Transverse colon (tissue), 4 donors: ENCODE data around the gene ZBP1. TPM values are rescaled to one million over a fixed set of nuclear protein-coding genes. Genes with fewer than 3 reads are reported as not detected.

Source experiments
- DNase-seq: peaks from one replicate; pipeline ENCODE4 v3.0.0-alpha.2; 2019
- H3K27ac ChIP-seq, 4 donors: fragments of 200-600 bp; sonication (generic); 2 replicates each; pipeline ENCODE4 v1.5.1; 2016 to 2018; ENCODE audit warnings: inconsistent platforms in 4 of 4
- H3K27me3 ChIP-seq: fragments of 200-600 bp; sonication (generic); 2 replicates; pipeline ENCODE4 v1.5.1; 2017; ENCODE audit warnings: inconsistent platforms
- H3K36me3 ChIP-seq, 4 donors: fragments of 200-600 bp; sonication (generic); 2 replicates each; pipeline ENCODE4 v1.5.1; 2017 to 2019; ENCODE audit warnings: inconsistent platforms in 4 of 4
- H3K4me1 ChIP-seq, 4 donors: fragments of 200-600 bp; sonication (generic); 2 replicates each; pipeline ENCODE4 v1.5.1; 2017 to 2020; ENCODE audit warnings: inconsistent platforms in 4 of 4
- H3K4me3 ChIP-seq, 4 donors: fragments of 200-600 bp; sonication (generic); 1 replicate in 1 of 4; 2 replicates in 3 of 4; pipeline versions ENCODE4 v1.5.1 to v1.6.1; 2017 to 2019; ENCODE audit warnings: inconsistent platforms in 4 of 4
- H3K9me3 ChIP-seq, 2 donors: fragments of 200-600 bp; sonication (generic); 2 replicates each; pipeline ENCODE4 v1.5.1; 2017 to 2019; ENCODE audit warnings: inconsistent platforms in 2 of 2
- EP300 ChIP-seq: sonication (generic); formaldehyde crosslinking; IDR thresholded peaks from one replicate; pipeline ENCODE4 v1.6.1; 2017; ENCODE audit warnings: antibody characterized with exemption, low read depth
- POLR2A ChIP-seq: fragments of 450-650 bp; IDR thresholded peaks from one replicate; pipeline ENCODE4 v1.6.1; 2016; ENCODE audit warnings: antibody characterized with exemption, mild to moderate bottlenecking, moderate library complexity
- POLR2AphosphoS5 ChIP-seq, 3 donors: sonication (generic); formaldehyde crosslinking; IDR thresholded peaks; one replicate each; pipeline ENCODE4 v1.6.1; 2016; ENCODE audit warnings: antibody characterized with exemption in 3 of 3
- WGBS, 2 donors: methylation state at CpG; one replicate each; pipeline ENCODE4 v1.1.5; 2018; ENCODE audit warnings: low coverage in 1 of 2; 5-methylcytosine and 5-hydroxymethylcytosine counted together
- in situ Hi-C, 4 donors: fragments of 200-750 bp; cut with MboI; loops; one replicate each; pipeline versions ENCODE4 v1.15.0 to v1.15.1; 2017; ENCODE audit warnings: low sequenced_read_pairs in 3 of 4, low pct_ligation_motif_present in 1 of 4, low pct_unique_long_range_greater_than_20kb in 1 of 4
- intact Hi-C: fragments of 100-400 bp; cut with DNase I; formaldehyde crosslinking; loops from one replicate; pipeline ENCODE4 v1.15.1; 2023; ENCODE audit warnings: low total_unique reads
- total RNA-seq, 4 donors: library from RNA; depleted of rRNA; stranded (reverse); fragments of >200 nt; gene quantifications; one replicate each; pipeline ENCODE4 v1.1.0, GENCODE V29; 2016
- TF ChIP-seq, protein P1 (sequence below), 5 experiments: fragments of 200-600 bp in 3 of 5; fragments of 450-650 bp in 2 of 5; sonication (generic) in 3 of 5; IDR thresholded peaks; 1 replicate in 2 of 5; 2 replicates in 3 of 5; pipeline ENCODE4 v1.5.1; 2016 to 2017; ENCODE audit warnings: antibody characterized with exemption in 5 of 5, inconsistent platforms in 3 of 5, mild to moderate bottlenecking in 2 of 5, moderate library complexity in 1 of 5

The ZBP1 gene
- total RNA-seq, 4 donors from 2014 or later = 1.6 to 4.4 TPM; not detected in 2

DNA sequence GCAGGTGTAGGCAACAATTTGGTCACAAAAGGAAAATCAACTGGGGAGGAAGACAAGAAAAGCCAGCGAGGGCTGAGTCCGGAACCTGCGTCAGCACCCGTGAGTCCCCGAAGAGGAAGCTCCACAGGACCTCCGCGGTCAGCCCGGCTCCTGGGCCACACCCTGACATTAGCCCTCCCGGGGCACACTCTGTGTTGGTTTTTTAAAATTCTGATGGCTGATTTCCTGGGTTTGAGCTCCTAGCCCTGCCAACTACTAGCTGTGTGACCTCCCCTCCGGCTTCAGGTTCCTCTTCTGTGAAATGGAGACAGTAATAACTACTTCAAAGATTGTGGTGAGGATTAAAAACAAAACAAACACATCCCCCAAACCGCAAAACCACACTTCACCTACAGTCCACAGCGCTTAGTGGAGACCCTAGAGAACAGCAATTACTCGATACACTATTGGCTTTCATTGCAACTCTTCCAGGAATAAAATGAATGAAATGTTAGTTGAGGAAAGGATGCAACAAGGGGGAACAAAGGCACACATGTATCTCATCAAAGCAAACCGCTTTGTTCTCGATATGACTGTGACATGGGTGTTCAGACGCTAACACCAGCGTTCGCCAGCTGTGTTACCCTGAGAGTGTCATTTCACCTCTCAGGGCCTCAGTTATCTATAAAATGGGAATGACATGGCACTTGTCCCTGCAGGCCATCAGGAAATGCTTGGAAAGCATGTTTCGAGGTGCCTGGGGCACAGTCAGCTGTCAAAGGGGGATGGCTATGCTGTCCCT lies 985 bp downstream of the ZBP1 start:
- in situ Hi-C loops = loop anchor here in 1 of 4 donors (25.0 kb wide), 1 partner anchor 232 kb away; the partner anchor contains the start of gene RBM38
- H3K36me3 ChIP-seq = no peaks in the 10 kb centered on the region
- 63 to 95% methylated on average over 8 to 19 of the region's 19 CpGs for WGBS, 2 donors
- H3K4me3 ChIP-seq = peak overlapping the region in 3 of 4 donors; percentile 2 to 35 (median 10)
- no peaks in the 10 kb centered on the region for H3K9me3 ChIP-seq
- peak; percentile 75 for DNase-seq
- no peaks in the 10 kb centered on the region for H3K27me3 ChIP-seq
- TF ChIP-seq EP300 (no peak), POLR2AphosphoS5 (IDR thresholded peaks at IDR 0.05) (no peak), POLR2A (no peak)
- TF ChIP-seq, protein P1, sequence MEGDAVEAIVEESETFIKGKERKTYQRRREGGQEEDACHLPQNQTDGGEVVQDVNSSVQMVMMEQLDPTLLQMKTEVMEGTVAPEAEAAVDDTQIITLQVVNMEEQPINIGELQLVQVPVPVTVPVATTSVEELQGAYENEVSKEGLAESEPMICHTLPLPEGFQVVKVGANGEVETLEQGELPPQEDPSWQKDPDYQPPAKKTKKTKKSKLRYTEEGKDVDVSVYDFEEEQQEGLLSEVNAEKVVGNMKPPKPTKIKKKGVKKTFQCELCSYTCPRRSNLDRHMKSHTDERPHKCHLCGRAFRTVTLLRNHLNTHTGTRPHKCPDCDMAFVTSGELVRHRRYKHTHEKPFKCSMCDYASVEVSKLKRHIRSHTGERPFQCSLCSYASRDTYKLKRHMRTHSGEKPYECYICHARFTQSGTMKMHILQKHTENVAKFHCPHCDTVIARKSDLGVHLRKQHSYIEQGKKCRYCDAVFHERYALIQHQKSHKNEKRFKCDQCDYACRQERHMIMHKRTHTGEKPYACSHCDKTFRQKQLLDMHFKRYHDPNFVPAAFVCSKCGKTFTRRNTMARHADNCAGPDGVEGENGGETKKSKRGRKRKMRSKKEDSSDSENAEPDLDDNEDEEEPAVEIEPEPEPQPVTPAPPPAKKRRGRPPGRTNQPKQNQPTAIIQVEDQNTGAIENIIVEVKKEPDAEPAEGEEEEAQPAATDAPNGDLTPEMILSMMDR (IDR thresholded peaks at IDR 0.05) = no peak
- H3K27ac ChIP-seq = peak overlapping the region; percentile 60 to 80 (median 70)
- intact Hi-C loops = no loop called here
- H3K4me1 ChIP-seq = peaks cover 4 to 36% (median 12%) of the 10 kb centered on the region in 4 donors

DNA sequence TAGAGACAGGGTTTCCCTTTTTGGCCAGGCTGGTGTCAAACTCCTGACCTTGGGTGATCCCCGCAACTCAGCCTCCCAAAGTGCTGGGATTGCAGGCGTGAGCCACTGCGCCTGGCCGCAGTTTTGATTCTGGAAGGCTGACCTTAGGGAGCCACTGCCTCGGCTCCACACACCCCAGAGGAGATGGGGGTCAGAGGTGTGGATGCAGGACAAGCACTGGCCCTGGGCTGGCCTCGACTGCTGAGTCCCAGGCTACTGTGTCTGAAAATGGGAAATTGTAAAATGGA lies 1.5 kb downstream of the ZBP1 start:
- no peak for DNase-seq
- peaks cover 4 to 36% (median 12%) of the 10 kb centered on the region in 4 donors for H3K4me1 ChIP-seq
- no peaks in the 10 kb centered on the region for H3K36me3 ChIP-seq
- no peaks in the 10 kb centered on the region for H3K9me3 ChIP-seq
- H3K27ac ChIP-seq = peak overlapping the region; percentile 60 to 80 (median 70)
- no peaks in the 10 kb centered on the region for H3K27me3 ChIP-seq
- H3K4me3 ChIP-seq = peak overlapping the region in 1 of 4 donors; percentile 4
- in situ Hi-C loops (loop anchor here in 1 of 4 donors (25.0 kb wide), 1 partner anchor 231 kb away; the partner anchor contains the start of gene RBM38), intact Hi-C loops (no loop called here)
- no peak for TF ChIP-seq POLR2AphosphoS5 (IDR thresholded peaks at IDR 0.05)
- TF ChIP-seq EP300 = no peak
- TF ChIP-seq, protein P1 (IDR thresholded peaks at IDR 0.05) = no peak
- TF ChIP-seq POLR2A = no peak
- WGBS, 2 donors = 72% methylated on average over 6 of the region's 6 CpGs; no CpG with 5 or more reads in 1 of the 2 donors

DNA sequence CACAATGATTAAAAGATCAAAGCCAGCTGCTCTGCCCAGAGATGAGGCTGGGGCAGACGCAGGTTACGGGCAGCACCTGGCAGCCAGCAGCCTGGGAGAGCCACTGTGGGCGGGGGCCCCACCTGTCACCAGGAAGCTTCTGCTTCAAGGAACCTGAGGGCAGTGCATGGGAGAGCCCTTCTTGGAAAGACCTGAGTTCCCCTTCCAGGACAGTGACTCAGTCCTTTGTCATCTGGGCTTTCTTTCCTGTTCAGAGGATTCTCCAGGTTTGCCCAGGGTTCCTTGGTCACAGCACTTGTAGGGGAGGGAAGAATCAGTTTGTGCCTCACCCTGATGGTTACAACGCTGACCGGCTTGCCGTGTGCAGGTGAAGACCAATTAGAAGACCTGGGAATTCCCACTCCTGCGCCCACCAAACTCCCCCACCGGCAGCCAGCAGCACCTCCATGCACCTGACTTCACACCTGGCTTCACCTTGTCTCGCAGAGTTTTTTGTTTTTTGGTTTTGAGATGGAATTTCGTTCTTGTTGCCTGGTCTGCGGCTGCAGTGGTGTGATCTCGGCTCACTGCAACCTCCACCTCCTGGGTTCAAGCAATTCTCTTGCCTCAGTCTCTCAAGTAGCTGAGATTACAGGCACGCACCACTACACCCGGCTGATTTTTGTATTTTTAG lies 2.0 kb downstream of the ZBP1 start:
- intact Hi-C loops = no loop called here
- peak overlapping the region; percentile 60 to 80 (median 70) for H3K27ac ChIP-seq
- H3K27me3 ChIP-seq = no peaks in the 10 kb centered on the region
- in situ Hi-C loops = loop anchor here in 1 of 4 donors (25.0 kb wide), 1 partner anchor 231 kb away; the partner anchor contains the start of gene RBM38
- H3K9me3 ChIP-seq = no peaks in the 10 kb centered on the region
- H3K36me3 ChIP-seq = no peaks in the 10 kb centered on the region
- H3K4me1 ChIP-seq = peaks cover 4 to 36% (median 12%) of the 10 kb centered on the region in 4 donors
- TF ChIP-seq, protein P1 (IDR thresholded peaks at IDR 0.05) = no peak
- peak in 2 of 3 donors; percentile 52 to 66 for TF ChIP-seq POLR2AphosphoS5 (IDR thresholded peaks at IDR 0.05)
- 40 to 59% methylated on average over 1 to 14 of the region's 14 CpGs for WGBS, 2 donors
- peak; percentile 78 for DNase-seq
- H3K4me3 ChIP-seq = peak overlapping the region in 1 of 4 donors; percentile 4

DNA sequence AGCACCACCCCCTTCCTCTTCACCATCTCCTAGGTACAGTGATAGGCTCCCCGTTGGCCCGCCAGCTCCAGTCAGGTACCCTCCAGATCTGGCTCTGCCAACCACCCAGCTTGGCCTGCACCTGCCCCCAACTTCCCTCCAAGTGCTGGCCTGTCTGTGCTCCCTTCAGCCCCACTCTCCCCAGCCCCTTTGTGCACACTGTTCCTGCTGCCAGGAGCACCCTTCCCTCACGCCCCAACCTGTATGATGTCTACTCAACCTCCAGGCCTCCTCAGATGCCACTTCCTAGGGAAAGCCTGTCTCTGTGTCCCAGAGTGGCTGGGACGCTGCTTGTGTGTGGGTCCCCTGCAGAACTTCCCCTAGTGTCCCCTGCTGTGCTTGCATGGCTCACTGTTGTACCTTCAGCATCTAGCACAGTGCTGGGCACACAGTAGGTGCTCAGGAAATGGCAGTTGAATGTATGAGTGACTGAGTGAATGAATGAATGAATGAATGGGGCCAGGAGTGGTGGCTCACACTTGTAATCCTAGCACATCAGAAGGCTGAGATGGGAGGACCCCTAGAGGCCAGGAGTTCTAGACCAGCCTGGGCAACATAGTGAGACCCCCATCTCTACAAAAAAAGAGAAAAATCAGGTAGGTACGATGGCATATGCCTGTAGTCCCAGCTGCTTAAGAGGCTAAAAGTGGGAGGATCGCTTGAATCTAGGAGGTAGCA lies 3.0 kb downstream of the ZBP1 start:
- Histone ChIP-seq H3K27ac (no peak overlapping the region), H3K27me3 (no peaks in the 10 kb centered on the region), H3K4me3 (no peak overlapping the region), H3K36me3 (no peaks in the 10 kb centered on the region), H3K4me1 (peaks cover 4 to 36% (median 12%) of the 10 kb centered on the region in 4 donors), H3K9me3 (no peaks in the 10 kb centered on the region)
- in situ Hi-C loops (loop anchor here in 1 of 4 donors (25.0 kb wide), 1 partner anchor 230 kb away; the partner anchor contains the start of gene RBM38), intact Hi-C loops (no loop called here)
- no peak for TF ChIP-seq EP300
- TF ChIP-seq, protein P1 (IDR thresholded peaks at IDR 0.05) = no peak
- no peak for DNase-seq
- 87% methylated on average over 6 of the region's 6 CpGs; no CpG with 5 or more reads in 1 of the 2 donors for WGBS, 2 donors
